Measurements from ENCODE around the gene CRHR2.

CRHR2 gene

DNA sequence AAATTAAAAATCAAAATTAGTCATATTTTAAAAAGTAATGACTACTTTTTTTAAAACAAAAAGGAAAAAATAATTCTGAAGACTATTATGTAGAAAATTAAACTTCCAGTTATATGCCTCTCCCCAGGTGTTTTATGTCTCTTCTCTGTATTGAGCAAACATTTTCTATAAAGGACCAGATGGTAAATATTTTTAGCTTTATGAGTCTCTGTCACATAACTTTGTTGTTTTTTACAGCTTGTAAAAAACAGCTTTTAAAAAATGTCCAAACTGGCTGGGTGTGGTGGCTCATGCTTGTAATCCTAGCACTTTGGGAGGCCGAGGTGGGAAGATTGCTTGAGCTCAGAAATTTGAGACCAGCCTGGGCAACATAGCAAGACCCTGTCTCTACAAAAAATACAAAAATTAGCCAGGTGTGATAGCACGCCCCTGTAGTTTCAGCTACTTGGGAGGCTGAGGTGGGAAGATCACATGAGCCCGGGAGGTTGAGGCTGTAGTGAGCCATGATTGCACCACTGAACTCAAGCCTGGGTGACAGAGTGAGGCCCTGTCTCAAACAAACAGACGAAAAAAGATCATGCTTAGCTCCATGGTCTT is 64.1 kb downstream of the CRHR2 start:
- no peak for DNase-seq (ENCODE audit: low spot score)

DNA sequence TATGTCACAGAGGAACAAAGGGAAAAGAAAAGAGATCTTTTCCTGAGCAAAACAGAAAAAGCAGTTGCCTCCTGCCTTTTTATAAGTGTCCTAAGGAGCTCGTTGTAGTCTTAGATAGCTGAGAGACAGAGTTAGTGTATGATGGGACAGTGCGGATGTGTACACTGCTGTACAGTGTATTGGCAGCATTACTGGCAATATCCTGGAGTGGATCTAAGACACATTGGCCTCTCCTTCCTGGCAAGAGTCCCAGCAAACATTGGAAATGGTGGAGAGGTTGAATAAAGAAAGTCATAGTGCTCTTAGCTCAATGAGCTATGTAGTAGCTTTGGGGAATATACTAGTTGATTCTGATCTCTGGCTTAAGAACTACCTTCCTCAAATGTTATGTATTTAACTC is 64.9 kb downstream of the CRHR2 start:
- no peak for DNase-seq (ENCODE audit: low spot score)

DNA sequence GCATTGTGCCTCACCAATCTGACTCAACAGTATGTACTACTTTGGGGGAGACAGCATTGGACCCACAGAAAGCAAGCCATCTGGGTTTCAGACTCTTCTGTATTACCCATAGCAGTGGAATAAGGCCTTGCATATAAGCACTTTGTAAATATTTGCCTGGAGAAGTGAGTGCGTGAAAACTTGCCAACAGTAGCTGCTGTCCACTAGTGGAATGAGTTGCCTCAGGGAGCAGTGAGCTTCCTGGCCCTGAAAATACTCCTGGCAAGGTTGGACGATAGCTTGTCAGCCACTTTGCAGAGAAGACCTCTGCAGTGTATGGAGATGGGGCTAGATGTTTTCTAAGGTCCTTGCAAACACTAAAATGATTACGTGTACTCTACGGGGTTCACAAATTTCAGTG is 65.9 kb downstream of the CRHR2 start:
- DNase-seq (ENCODE audit: low spot score) = no peak

DNA sequence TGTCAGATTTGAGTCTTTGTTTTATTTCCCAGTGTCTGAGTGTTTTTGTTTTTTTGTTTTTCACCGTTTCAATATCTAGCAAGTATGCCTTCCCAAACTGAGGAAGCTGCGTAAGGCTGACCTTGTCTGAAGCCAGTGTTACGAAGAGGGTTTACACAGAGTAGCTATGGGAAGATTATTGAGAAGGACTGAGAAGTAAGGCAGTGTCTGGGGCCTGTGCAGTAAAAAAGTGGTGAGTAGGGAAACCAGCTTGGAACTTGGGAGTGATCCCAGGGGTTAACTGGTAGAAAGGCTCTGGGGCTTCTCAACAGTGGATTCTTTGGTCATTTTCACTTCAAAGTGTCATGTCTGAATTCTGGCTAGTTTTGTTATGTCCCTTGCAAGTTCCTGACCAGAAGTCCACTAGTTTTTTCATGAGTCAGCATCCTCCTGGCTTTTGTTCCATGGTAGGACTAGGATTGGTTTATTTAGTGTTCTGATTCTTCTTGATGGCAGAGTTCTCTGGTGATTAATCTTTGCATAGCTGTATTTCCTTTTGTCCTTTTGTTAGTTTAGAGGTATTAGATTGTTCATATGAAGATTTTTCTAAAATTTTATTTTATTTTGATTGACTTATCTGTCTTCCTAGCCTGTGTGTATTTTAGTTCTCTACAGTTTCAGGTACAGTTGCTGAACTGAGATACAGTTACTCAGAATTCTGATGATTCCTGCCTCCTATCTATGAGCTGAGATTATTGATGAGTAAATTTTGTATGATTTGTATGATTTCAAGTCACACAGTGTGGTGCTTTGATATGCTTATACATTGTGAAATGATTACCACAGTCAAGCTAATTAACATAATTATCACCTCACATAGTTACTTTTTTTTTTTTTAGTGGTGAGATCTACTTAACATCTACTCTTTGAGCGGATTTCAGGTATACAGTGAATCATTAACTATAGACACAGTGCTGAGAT is 68.6 kb downstream of the CRHR2 start:
- DNase-seq (ENCODE audit: low spot score) = no peak

DNA sequence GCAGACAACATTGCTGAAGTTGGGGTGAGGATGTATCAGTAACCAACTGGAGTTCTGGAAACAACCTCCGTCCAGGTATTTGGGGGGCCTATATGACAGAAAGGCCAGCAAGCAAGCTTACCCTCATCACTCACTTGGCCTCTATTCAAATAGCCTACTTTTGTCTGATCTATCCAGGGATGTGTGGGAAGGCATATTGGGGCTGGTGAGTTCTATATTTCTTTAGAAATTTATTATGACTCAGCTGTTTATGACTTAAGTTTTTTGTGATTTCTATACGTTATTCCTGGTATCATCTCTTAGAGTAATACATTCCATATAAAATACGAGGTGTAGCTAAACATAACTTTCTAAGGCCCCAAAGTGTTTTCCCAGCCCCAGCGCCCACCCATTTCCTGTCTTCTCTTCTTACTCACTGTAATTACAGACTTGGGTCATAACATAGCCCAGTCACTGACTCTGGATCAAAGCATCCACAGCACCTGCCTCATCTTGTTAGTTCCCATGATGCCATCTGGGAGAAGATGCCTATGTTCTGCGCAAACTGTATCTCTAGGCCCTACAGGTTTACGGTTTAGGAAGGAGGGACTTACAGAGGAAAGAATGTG is 69.5 kb downstream of the CRHR2 start:
- DNase-seq (ENCODE audit: low spot score) = peak; percentile 56

DNA sequence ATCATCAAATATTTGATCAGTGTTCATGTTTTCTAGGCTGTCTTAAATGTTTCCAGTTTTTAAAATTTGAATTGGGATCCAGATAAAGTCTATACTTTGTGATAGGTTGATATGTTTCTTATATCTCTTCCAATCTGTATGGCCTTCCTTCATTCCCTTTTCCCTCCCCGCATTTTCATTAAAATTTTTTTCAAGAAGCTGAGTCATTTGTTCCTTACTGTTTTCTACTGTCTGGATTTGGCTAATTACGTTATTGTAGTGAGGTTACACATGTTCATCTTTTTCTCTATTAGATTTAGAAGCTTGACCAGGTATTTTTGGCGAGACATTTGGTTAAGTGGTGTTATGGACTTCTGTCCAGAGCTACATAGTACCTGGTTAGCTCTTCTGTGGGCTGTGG is 76.4 kb downstream of the CRHR2 start:
- DNase-seq (ENCODE audit: low spot score) = no peak

DNA sequence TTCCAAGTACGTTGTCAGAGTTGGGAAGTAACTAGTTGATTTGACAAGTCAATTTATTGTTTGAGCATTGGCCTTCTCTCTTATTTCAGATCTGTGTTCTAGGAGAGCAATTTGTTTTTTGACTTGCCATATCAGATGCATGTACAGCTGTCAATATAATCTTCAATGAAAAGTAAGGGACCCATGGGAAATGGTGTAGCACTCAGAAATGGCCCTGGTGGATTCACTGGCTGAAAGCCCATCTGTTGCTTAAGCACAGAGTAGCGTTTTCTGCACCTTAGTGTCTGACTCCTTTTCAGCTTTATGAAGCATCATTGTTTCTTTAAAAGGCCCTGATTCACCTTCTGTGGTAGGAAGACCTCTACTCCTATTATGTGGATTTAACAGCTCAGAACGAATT is 77.4 kb downstream of the CRHR2 start:
- no peak for DNase-seq (ENCODE audit: low spot score)
